Peyer's patch (tissue), 4 donors: ENCODE data around the gene POLR2C.

Source experiments
- POLR2A ChIP-seq, 2 donors: fragments of 450-650 bp; IDR thresholded peaks; one replicate each; pipeline ENCODE4 v1.5.1; 2017; ENCODE audit warnings: antibody characterized with exemption in 2 of 2, mild to moderate bottlenecking in 2 of 2, moderate library complexity in 2 of 2
- TF ChIP-seq, protein P1 (sequence below), 6 experiments: fragments of 450-650 bp in 4 of 6; fragments of 200-600 bp in 2 of 6; sonication (generic) in 1 of 6; IDR thresholded peaks; one replicate each; pipeline ENCODE4 v1.5.1; 2017 to 2019; ENCODE audit warnings: antibody characterized with exemption in 6 of 6, mild to moderate bottlenecking in 3 of 6, moderate library complexity in 1 of 6

GRCh38 chr16:57413301-57413730 is 49.2 kb upstream of the POLR2C start:
- TF ChIP-seq, protein P1, sequence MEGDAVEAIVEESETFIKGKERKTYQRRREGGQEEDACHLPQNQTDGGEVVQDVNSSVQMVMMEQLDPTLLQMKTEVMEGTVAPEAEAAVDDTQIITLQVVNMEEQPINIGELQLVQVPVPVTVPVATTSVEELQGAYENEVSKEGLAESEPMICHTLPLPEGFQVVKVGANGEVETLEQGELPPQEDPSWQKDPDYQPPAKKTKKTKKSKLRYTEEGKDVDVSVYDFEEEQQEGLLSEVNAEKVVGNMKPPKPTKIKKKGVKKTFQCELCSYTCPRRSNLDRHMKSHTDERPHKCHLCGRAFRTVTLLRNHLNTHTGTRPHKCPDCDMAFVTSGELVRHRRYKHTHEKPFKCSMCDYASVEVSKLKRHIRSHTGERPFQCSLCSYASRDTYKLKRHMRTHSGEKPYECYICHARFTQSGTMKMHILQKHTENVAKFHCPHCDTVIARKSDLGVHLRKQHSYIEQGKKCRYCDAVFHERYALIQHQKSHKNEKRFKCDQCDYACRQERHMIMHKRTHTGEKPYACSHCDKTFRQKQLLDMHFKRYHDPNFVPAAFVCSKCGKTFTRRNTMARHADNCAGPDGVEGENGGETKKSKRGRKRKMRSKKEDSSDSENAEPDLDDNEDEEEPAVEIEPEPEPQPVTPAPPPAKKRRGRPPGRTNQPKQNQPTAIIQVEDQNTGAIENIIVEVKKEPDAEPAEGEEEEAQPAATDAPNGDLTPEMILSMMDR (IDR thresholded peaks at IDR 0.05), result no peak
- TF ChIP-seq POLR2A (IDR thresholded peaks at IDR 0.05), result no peak
